SKM-1 (cell line): ENCODE results near the gene PAGR1.
"Not testable (repeated sequence)": the region's sequence is repeated elsewhere in the genome, so short reads cannot be mapped to it uniquely, and the experiment has no call there.

Source experiments
- DNase-seq: peaks from one replicate; lab custom pipeline; 2025; ENCODE audit not compliant: unreplicated experiment; lab: John Stamatoyannopoulos, UW

The PAGR1 gene

DNA sequence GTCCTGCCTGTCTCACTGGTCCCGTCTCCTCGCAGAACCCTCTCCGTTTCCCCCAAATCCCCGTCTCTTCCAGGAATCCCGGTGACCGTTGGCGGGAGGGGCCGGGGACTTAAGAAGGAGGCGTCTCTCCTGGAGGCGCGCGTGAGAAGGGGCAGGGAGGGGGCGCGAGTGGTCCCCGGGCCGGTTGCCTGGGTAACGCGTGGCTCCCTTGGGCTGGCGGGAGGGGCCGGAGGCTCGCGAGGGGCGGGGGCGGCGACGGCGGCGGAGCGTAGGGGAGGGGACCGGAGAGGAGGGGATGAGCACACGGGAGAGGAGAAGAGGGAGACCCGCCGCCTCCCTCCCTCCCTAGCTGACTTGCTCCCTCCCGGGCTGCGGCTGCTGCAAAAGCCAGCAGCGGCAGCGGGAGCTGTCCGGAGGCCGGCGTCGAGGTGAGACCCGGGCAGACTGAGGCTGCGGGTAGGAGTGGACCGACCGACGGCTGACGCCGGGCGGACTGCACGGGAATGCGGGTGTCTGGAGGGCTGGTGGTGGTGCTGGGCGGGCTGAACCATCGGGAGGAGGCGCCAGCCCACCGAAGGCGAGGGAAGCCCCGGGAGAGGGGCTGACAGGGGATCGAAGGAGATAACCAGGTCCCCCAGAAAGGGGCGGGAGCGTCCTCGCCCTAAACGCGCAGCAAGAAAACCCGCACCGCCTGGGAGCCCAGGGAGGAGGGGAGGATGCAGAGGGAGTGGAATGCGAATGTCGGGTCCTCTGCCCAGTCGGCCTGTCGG is 3.9 kb upstream of the PAGR1 start, which contains the start of gene PRRT2:
PRRT2 (plus strand) TSS at position 298 of the 770 bp plus-strand sequence. CDS start 862 bp downstream, outside the sequence.
- no peak for DNase-seq

DNA sequence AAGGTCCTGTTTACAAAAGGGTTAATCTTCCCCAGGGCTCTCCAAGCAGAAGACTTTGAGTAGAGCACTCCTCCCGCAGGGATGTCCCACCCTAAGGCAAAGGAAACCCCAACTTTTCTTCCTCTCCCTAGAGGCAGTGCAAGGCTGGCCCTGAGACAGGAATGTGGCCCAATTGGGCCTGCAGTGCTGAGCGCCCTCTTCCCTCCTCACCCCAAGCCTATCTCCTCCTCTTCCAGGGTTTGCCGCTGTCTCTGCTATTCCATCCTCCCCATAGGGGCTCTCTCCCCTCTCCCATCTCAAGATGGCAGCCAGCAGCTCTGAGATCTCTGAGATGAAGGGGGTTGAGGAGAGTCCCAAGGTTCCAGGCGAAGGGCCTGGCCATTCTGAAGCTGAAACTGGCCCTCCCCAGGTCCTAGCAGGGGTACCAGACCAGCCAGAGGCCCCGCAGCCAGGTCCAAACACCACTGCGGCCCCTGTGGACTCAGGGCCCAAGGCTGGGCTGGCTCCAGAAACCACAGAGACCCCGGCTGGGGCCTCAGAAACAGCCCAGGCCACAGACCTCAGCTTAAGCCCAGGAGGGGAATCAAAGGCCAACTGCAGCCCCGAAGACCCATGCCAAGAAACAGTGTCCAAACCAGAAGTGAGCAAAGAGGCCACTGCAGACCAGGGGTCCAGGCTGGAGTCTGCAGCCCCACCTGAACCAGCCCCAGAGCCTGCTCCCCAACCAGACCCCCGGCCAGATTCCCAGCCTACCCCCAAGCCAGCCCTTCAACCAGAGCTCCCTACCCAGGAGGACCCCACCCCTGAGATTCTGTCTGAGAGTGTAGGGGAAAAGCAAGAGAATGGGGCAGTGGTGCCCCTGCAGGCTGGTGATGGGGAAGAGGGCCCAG is 3.0 kb upstream of the PAGR1 start:
- no peak for DNase-seq

DNA sequence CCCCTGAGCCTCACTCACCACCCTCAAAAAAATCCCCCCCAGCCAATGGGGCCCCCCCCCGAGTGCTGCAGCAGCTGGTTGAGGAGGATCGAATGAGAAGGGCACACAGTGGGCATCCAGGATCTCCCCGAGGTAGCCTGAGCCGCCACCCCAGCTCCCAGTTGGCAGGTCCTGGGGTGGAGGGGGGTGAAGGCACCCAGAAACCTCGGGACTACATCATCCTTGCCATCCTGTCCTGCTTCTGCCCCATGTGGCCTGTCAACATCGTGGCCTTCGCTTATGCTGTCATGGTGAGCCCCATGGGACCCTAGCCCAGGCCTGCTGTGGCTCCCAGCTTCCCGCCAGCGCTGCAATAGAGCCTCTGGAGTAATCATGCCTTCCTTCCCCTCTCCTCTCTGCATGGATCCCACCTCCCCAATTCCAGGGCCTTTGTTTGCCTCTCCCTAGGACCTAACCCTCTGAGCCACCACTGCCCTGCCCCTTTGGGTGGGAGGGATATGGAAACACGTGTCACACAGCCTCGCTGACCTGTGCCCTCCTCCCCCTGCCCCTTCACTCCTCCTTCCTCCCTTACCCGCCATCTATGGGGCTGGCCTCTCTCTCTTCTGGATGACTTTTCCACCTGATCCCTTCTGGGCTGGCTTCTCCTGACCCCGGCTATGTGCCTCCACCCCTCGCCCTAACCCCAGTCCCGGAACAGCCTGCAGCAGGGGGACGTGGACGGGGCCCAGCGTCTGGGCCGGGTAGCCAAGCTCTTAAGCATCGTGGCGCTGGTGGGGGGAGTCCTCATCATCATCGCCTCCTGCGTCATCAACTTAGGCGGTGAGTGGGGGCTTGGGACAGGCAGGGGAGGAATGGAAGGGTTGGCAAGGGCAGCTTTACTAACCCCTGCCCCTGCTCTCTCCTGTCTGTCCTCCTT is 2.0 kb upstream of the PAGR1 start:
- no peak for DNase-seq

DNA sequence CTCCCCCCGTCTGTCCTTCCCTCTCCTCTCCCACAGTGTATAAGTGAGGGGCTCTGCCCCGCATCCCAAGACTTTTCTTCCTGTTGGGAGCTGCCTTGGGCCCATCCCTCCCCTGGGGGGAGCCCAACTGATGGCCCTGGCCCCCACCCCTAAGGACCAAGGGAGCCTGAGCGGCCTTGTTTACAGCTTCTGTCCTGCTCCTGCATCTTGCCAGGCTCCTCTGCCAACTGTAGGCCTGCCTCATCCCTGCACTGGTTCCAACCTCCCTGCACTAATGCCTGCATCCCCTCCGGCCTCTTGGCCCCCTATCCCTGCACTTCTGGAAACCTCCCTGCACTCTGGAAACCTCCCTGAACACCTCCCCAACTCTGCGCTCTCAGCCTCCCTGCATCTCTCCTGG is 1.4 kb upstream of the PAGR1 start:
- no peak for DNase-seq

DNA sequence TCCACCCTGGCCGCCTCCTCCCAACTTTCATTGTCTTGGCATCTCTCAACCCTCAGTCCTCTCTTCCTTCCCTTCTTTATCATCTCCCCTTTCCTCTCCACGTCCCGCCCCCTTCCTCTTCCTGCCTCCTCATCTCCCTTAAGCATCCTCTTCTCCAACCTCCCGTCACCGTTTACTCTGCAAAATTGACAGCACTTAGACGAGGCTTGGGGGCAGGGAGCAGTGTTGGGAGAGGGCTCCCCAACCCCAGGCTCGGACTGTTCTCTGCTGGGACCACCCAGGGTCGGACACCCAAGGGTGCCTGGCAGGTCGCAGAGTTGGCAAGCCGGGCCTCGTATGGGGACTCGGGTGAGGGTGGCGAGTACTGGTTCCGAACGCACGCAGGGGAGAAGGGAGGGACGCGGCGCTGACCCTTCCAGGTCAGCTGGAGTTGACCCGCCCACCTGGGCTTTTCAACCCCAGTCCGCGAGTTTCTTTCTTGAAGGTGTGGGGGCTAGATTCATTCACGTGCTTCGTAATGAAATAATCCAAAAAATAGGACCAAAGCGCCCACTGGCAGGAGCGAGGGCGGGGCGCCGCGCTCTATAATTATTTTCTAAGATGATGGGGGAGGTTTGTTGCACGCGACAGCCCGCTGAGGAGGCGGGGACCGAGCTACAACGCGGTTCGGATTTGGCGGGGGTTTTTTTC is 775 bp upstream of the PAGR1 start:
- no peak for DNase-seq

DNA sequence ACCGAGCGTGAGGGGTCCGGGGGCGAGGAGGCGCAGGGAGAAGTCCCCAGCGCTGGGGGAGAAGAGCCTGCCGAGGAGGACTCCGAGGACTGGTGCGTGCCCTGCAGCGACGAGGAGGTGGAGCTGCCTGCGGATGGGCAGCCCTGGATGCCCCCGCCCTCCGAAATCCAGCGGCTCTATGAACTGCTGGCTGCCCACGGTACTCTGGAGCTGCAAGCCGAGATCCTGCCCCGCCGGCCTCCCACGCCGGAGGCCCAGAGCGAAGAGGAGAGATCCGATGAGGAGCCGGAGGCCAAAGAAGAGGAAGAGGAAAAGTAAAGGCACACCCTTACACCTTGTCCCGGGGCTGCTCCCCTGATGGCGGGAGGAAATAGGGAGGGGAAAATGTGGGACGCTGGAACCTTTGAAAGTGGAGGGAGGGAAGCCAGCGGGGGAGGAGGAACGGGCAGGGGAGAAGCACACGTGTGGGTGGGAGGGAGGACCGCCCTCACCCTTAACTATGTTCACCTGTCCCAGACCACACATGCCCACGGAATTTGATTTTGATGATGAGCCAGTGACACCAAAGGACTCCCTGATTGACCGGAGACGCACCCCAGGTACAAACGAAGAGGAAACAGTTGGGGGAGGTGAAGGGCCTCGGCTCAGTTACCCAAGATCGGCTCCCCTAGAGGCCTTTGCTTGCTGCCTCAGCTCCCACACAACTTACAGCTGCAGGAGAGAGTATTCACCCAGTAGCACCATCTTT is 916 bp downstream of the PAGR1 start:
- DNase-seq = peak; percentile 72

DNA sequence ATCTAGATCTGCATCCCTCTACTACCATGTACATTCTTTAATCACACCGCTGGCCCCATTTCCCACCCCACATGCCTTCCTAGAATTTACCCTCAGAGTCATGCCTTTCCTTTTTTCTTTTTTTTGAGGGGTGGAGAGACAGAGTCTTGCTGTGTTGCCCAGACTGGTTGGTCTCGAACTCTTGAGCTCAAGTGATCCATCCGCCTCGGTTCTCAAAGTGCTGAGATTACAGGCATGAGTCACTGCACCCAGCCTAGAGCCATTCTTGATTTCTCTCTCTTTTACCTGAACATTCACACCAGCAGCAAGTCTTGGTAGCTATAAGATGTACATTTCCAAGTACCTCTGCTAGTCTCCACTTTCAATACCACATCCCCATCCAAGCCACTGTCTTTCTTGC is 2.1 kb downstream of the PAGR1 start:
- DNase-seq = no peak

DNA sequence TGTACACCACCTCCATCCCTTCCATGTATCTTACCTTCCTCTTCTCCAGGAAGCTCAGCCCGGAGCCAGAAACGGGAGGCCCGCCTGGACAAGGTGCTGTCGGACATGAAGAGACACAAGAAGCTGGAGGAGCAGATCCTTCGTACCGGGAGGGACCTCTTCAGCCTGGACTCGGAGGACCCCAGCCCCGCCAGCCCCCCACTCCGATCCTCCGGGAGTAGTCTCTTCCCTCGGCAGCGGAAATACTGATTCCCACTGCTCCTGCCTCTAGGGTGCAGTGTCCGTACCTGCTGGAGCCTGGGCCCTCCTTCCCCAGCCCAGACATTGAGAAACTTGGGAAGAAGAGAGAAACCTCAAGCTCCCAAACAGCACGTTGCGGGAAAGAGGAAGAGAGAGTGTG is 3.6 kb downstream of the PAGR1 start:
- DNase-seq = no peak

DNA sequence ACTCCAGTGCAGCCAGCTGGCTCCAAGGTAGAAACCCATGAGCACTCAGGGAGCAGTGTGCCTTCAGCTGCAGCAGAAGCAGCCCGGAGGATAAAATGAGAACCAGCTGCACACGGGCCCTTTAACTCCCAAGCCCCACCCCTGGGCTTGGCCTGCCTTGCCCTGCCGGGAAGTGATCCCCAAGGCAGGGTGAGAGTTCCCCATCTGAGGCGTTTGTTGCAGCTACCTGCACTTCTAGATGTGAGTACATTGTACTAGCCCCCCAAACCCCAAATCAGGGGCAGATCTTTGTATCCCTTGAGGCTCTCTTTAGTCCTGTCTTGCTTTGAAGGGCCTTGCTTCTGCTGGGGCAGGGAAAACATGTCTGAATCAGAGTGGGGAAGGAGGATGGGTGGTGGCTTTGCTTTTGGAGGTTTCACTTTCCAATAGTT is 4.3 kb downstream of the PAGR1 start, which contains the start of gene MVP:
MVP (plus strand) TSS at position 192 of the 431 bp plus-strand sequence. CDS start 10,088 bp downstream, outside the sequence.
- peak; percentile 14 for DNase-seq

DNA sequence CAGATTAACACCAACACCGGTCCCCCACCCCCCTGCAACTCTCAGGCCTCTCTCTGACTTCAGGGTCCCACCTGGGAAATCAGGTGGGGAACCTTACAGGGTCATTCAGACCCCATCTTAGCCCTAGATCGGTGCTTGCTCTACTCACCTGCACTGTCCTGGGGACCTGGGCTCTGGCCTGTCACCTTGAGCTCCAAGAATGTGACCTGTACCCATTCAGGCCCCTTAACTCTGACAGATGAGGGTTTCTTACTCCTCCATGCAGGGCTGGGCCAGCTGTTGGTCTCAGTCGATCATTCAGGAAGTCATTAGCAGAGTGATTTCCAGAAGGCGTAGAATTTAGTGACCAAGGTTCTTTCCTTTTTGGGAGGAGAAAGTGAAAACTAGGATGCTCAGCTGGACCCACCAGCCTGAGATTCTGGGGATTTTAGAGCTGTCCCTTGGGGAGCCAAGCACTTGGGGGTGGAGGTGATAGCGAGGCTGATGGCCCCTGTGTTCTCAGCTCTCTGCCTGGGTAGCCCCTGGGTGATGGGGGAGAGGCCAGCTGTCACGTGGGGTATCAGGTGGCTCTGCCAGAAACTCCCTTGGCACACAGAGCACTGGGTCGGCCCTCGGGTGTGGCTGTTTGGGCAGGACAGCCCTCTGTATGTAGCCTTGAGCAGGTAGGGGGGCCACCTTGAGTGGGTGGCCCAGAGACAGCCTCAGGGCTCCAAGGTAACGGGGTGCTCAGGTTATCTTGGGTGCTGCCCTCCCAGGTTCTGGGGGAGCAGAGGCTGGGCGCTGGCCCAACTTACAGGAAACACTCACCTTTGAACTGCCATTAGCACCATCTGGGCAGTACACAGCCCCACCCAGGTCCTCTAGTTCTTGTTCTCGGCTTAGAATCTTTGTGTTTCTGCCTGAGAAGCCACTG is 5.0 kb downstream of the PAGR1 start:
- DNase-seq = no peak

DNA sequence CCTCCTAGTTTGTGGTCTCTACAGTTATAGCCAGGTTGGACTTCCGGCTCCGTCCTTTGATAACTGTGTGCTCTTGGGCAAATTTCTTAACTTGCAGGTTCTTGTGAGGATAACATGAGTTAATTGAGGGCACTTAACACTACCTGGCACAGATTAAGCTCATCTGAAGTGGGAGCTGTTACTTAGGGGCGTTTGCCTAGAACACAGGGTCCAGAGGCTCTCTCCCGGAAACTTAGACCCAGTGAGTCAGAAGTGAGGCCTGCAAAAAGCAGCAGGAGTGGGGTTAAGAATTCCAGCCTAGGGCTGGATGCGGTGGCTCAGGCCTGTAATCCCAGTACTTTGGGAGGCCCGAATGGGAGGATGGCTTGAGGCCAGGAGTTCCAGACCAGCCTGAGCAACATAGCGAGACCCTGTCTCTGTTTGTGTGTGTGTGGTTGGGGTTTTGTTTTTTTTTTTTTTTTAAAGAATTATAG is 5.7 kb downstream of the PAGR1 start:
- DNase-seq = no peak

DNA sequence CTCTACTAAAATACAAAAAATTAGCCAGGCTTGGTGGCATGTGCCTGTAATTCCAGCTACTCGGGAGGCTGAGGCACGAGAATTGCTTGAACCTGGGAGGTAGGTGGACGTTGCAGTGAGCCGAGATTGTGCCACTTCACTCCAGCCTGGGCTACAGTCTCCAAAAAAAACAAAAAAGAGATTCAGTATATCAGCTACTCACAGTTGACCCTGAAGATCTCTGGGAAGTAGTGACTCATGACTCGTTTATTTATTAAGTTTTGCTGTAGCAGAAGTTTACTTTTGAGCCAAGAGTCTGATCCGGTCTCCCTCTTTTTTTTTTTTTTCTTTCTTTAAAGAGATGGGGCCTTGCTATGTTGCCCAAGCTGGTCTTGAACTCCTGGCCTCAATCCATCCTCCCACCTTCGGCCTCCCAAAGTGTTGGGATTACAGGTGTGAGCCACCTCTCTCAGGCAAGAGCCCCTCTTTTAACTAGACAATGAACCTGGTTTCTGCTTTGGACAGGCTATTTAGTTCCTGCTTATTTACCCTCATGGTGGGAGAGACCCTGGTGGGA is 8.7 kb downstream of the PAGR1 start:
- no peak for DNase-seq

DNA sequence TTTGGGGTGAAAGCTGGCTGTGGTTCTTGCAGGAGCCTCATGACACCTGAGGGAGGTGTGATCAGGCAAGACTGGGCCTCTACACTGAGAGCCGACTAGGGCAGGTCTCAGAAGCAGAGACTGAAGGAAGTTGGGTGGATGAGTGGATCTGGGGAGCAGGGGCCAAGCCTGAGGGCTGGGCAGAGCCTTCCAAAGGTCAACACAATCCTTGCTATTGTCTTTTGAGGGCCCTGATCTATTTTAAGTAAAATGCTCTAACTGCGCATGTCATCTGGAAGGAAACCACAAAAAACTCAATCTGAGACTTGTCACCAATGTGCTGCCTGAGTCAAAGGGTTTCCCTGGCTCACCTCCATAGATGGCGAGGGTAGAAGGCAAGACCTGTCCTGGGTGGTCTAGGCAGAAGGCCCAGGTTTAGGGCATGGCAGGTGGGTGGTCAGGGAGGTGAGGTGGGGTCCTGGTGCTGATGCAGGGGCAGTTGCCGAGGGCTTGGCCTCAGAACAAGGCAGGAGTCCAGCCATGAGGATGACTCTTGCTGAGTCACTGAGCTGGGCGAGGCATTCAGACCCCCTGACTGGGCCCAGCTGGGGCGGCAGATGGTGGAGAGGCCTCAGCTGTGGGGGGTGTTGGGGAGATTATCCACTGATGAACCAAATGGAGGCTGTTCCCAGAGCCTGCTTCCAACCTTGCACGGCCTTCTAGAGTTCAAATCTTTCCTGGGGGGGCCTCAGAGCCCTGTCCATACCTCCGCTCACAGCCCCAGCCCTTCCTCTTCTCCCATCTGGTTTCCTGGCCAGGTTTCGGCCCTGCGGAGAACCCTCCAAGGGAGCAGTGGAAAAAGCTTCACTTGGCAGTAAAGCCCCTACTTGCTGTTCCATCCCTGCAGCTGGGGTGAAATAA is 9.4 kb downstream of the PAGR1 start:
- no peak for DNase-seq

DNA sequence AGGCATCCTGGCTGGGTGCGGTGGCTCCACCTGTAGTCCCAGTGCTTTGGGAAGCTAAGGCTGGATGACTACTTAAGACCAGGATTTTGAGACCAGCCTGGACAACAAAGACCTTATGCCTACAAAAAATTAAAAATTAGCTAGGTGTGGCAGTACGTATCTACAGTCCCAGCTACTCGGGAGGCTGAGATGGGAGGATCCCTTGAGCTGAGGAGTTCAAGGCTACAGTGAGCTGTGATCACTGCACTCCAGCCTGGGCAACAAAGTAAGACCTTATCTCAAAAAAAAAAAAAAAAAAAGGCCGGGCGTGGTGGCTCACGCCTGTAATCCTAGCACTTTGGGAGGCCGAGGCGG is 10.4 kb downstream of the PAGR1 start:
- no peak for DNase-seq

DNA sequence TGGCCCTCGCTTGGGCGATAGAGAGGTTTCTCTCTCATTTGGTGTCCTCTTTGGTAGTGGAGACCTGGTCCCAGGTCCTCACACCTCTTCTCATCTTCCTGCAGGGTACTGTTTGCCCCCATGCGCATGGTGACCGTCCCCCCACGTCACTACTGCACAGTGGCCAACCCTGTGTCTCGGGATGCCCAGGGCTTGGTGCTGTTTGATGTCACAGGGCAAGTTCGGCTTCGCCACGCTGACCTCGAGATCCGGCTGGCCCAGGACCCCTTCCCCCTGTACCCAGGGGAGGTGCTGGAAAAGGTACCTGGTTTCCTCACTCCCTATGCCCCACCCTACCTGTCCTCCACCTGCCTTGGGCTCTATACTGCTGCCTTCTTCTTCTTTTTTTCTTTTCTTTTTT is 14.8 kb downstream of the PAGR1 start:
- DNase-seq = no peak

DNA sequence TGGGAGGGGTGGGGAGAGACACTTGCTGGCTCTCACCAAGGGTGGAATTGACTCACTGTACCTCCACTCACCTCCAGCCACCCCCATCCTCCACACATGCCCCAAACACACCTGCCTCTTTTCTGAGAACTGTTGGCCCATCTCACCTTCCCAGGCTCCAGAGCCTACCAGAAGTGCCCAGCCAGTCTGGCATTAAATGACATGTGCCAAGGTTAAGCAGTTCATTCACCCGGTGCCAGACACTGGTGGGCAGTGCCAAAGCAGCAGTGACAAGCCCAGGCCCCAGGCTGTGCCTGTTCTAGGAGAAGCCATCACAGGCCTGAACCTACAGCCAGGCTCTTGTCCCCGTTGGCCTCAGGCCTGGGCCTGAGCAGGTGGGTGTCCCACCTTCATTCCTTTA is 15.5 kb downstream of the PAGR1 start:
- DNase-seq = no peak

DNA sequence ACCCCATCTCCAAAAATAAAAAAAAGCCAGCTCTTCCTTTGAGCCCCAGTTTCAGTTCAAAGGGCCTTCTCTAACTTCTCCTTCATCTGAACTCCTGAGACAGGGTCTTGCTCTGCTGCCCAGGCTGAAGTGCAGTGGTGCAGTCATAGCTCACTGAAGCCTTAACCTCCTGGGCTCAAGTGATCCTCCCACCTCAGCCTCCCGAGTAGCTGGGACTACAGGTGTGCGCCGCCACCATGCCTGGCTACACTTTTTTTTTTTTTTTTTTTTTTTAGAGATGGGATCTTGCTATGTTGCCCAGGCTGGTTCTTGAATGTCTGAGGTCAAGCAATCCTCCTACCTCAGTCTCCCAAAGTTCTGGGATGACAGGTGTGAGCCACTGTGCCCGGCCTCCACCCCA is 17.3 kb downstream of the PAGR1 start:
- DNase-seq = not testable (repeated sequence)
